Activated naive CD4-positive, alpha-beta T cell treated with Interleukin-2 at 50 U/mL for 16 hours (primary cell): ENCODE data around the gene PCDH9.
"Not testable (repeated sequence)": the region's sequence is repeated elsewhere in the genome, so short reads cannot be mapped to it uniquely, and the experiment has no call there.

Source experiments
- DNase-seq: peaks from one replicate; pipeline ENCODE4 v3.0.0-alpha.2; 2020

Gene PCDH9

DNA sequence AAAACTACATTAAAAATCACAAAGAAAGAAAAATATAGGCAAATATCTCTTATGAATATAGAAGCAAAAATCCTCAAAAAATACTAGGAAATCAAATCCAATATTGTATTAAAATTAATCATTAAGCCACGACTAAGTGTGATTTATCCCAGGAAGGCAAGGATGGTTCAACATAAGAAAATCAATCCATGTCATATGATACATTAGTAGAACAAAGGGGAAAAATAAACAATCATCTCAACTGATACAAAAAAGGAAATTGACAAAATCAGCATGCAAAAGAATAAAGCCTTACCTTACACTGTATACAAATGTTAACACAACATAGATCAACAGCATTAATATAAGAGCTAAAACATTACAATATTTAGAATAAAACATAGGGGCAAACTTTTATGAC lies 933.3 kb downstream of the PCDH9 start:
- no peak for DNase-seq

DNA sequence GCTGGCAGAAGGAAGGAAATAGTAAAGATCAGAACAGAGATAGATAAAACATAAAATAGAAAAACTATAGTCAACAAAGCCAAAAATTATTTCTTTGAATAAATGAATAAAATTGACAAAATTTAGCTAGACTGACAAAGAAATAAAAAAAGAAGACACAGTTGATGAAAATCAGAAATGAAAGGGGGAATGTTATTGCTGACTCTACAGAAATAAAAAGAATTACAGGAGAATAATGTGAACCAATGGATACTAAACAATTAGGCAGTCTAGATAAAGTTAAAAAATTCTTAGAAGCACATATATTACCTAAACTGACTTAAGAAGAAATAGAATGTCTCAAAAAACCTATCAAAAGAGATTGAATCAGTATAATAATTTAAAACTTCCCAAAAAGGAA lies 933.8 kb downstream of the PCDH9 start:
- DNase-seq, result no peak

DNA sequence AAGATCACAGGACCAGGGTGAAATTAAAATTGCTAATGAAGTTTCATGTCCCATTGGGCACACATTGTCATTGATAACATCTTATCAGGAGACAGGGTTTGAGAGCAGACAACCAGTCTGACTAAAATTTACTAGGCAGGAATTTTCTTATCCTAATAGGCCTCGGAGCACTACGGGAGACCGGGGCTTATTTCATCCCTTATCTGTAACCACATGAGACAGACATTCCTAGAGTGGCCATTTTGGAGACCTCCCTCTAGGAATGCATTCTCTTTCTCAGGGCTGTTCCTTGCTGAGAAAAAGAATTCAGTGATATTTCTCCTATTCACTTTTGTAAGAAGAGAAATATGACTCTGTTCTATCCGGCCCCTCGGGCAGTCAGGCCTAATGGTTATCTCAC lies 943.3 kb downstream of the PCDH9 start:
- DNase-seq, result not testable (repeated sequence)

DNA sequence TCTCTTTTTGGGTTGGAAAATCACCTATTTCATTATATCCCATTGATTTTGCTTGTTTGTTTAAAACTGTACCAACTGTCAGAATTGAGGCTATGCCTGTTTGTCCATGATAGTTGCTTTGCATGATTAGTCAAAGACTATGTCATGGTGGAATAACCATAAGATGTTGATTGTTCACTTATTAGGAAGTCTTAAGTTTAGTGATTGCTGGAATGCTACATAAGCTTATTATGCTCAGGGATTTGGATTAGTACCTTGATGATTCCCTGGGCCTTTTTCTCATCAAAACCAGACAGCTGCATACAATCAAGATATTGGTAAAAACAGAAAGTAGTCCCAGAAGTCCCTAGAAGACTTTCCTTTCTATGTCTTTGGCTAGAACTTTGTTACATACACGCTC lies 954.7 kb downstream of the PCDH9 start:
- no peak for DNase-seq

DNA sequence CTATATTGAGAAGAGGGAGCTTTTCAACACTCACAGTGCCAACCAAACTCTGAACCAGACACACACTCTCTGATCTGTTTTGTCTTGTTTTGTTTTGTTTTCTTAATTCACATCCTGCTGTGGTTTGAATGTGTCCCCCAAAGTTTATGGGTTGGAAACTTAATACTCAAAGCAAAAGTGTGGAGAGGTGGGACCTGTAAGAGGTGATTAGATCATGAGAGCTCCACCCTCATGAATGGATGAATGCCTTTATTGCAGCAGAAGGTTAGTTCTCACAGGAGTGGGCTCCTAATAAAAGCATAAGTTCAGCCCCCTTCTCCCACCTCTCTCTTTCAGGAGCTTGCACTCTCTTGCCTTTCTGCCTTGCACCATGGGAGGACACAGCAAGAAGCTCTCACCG lies 957.1 kb downstream of the PCDH9 start:
- no peak for DNase-seq

DNA sequence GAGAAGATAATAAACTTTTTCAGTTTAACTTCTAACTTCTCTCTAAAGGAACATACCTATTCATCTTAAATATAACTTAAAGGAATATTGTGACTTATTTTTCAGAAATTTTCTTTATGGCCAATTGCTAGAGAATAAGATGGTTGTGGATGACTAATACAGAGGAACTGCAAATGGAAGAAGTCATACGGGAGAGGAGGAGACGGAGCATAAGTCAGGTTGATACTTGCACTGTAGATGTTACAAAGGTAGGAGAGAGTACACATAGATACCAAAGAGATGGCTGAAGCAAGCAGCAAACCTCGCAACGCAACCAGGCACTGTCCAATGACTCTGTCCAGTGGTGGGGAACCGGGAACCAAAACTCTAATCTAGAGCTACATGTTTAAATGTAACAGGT lies 963.4 kb downstream of the PCDH9 start:
- DNase-seq, result no peak

DNA sequence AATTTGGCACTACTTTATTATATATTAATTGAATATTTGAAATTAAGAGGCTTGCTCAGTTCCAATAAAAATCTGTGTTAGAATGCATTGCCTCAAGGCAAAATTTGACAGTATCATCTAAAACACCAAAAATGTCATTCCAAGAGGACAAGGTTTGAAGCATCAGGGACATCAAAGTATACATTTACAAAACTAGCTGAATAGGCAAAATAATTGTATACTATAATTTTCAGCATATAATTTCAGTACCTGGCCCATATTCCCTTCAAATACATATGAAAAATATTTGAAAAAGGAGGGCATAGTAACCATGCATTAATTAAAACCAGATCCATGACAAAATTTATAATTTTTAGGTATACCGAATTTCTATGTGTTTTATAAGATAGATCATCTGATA lies 963.8 kb downstream of the PCDH9 start:
- no peak for DNase-seq

DNA sequence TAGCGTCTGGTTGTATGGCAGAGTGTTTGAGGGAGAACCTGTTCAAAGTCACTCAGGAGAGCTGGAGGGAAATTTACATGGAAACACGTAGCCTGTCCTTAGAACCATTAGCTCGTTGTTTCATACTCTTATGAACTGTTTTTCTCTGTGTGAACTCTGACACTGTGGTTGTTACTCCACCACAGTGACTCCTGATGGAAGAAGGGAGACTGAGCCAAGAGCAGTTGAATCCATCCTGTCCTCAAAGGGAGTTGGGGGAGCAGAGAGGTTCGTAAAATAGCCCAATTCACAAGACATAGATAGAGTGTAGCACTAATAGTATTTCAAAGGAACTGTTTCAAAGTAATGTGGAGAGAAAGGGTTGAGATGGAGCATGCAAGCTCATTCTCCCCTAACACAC lies 964.8 kb downstream of the PCDH9 start:
- no peak for DNase-seq

DNA sequence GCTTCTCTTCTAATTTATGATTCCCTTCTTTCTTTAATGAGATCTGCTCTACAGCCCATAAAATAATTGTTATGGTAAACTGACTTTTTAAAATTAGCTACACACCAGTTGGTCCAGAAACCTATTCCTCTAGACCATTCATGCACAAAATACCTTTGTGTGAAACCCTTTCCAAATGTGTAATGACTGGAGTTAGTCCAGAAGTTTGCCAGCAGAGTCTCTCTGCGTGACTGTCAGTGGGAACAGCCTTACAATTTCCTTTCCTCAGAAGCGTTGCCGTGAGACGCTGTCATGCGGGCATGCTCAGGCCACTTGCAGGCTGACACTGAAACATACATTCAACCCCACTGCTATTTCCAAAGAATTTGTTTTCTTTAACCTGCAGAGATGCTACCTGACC lies 965.2 kb downstream of the PCDH9 start:
- no peak for DNase-seq

DNA sequence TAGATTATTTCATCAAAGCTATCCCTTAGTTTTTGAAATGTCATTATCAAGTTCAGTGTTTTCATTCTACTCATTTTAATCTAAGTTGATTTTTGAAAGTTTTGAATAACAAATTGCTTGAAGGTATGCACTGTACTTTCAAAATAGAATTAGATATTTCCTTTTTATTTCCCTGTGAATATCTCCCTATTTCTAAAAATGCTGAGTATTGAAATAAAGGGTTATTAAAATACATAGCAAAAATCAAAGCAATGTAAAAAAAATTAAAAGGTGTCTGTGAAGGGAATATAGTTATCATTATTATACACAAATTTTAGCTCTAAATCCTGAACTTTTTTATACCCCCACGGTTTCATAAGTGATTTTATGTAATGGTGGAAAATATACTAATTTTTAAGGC lies 967.8 kb downstream of the PCDH9 start:
- no peak for DNase-seq

DNA sequence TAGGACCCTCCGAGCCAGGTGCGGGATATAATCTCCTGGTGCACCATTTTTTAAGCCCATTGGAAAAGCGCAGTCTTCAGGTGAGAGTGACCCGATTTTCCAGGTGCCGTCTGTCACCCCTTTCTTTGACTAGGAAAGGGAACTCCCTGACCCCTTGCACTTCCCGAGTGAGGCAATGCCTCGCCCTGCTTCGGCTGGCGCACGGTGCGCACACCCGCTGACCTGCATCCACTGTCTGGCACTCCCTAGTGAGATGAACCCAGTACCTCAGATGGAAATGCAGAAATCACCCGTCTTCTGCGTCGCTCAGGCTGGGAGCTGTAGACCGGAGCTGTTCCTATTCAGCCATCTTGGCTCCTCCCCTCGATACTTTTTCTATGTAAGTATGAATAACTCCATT lies 970.7 kb downstream of the PCDH9 start:
- not testable (repeated sequence) for DNase-seq
